ENCODE measurements around the gene CNPY4. TPM values are rescaled to one million over a fixed set of nuclear protein-coding genes. Genes with fewer than 3 reads are reported as not detected.

CNPY4 gene
- 10 to 100 TPM; 28.1 to 53.4 (median 38.3) TPM for polyA plus RNA-seq (ENCODE audit: insufficient read length in 10 of 10)
- long read RNA-seq, donor 1, transcript CNPY4-201 (6 exons, 1,502 nt): major isoform, 9 of 19 reads
- long read RNA-seq, donor 1, partial matches to known transcripts: 8 of 19 reads
- long read RNA-seq, donor 1, other reads (novel, unspliced or antisense): 0 of 19 reads
- long read RNA-seq, donor 2, transcript CNPY4-201 (6 exons, 1,502 nt): major isoform, 5 of 5 reads
- long read RNA-seq, donor 2, partial matches to known transcripts: 0 of 5 reads
- long read RNA-seq, donor 2, other reads (novel, unspliced or antisense): 0 of 5 reads
- long read RNA-seq, donor 3: 0 reads
- long read RNA-seq, donor 4, transcript CNPY4-201 (6 exons, 1,502 nt): major isoform, 9 of 23 reads
- long read RNA-seq, donor 4, partial matches to known transcripts: 12 of 23 reads
- long read RNA-seq, donor 4, other reads (novel, unspliced or antisense): 0 of 23 reads
- long read RNA-seq, donor 5, transcript CNPY4-201 (6 exons, 1,502 nt): major isoform, 18 of 19 reads
- long read RNA-seq, donor 5, partial matches to known transcripts: 0 of 19 reads
- long read RNA-seq, donor 5, other reads (novel, unspliced or antisense): 0 of 19 reads
- long read RNA-seq, donor 6, transcript CNPY4-201 (6 exons, 1,502 nt): major isoform, 9 of 14 reads
- long read RNA-seq, donor 6, partial matches to known transcripts: 0 of 14 reads
- long read RNA-seq, donor 6, other reads (novel, unspliced or antisense): 0 of 14 reads
- long read RNA-seq, donor 7, transcript CNPY4-201 (6 exons, 1,502 nt): major isoform, 8 of 11 reads
- long read RNA-seq, donor 7, partial matches to known transcripts: 0 of 11 reads
- long read RNA-seq, donor 7, other reads (novel, unspliced or antisense): 0 of 11 reads
- long read RNA-seq, donor 8, transcript CNPY4-204 (5 exons, 1,024 nt): minor isoform, 5 of 26 reads
- long read RNA-seq, donor 8, transcript CNPY4-201 (6 exons, 1,502 nt): major isoform, 9 of 26 reads
- long read RNA-seq, donor 8, partial matches to known transcripts: 12 of 26 reads
- long read RNA-seq, donor 8, other reads (novel, unspliced or antisense): 0 of 26 reads
- long read RNA-seq, donor 9: 0 reads

GRCh38 chr7:100119072-100119969, at the start of gene CNPY4, which contains the start of gene TAF6:
CNPY4 (plus strand) TSS chr7:100119634; CDS start chr7:100119745, 111 bp downstream.
TAF6 (minus strand) TSS chr7:100119358; CDS start chr7:100114209, 5,149 bp downstream.
- peak; percentile 96 to 99 (median 97) for DNase-seq

- DNase-seq: no peak
Observed at GRCh38 chr7:100069991-100070390, 49.4 kb upstream of the CNPY4 start.

- DNase-seq: no peak
Observed at GRCh38 chr7:100071018-100071723, 48.3 kb upstream of the CNPY4 start.

GRCh38 chr7:100072462-100072861, 47.0 kb upstream of the CNPY4 start:
- DNase-seq: no peak

GRCh38 chr7:100074841-100075240, 44.6 kb upstream of the CNPY4 start:
- no peak for DNase-seq

GRCh38 chr7:100075418-100075817, 44.0 kb upstream of the CNPY4 start:
- no peak for DNase-seq

GRCh38 chr7:100077205-100077604, 42.2 kb upstream of the CNPY4 start:
- DNase-seq: no peak

- DNase-seq: no peak
Observed at GRCh38 chr7:100079024-100079560, 40.3 kb upstream of the CNPY4 start.

GRCh38 chr7:100080907-100081534, 38.4 kb upstream of the CNPY4 start:
- no peak for DNase-seq

GRCh38 chr7:100081535-100082102, 37.8 kb upstream of the CNPY4 start, which contains the start of gene ZNF3:
ZNF3 (minus strand) TSS chr7:100081723; CDS start chr7:100077357, 4,366 bp downstream.
- DNase-seq: peak; percentile 99 to 100 (median 99)

- DNase-seq: no peak
Observed at GRCh38 chr7:100082978-100083377, 36.5 kb upstream of the CNPY4 start.

GRCh38 chr7:100085515-100085914, 33.9 kb upstream of the CNPY4 start:
- DNase-seq: no peak

GRCh38 chr7:100087055-100087750, 32.2 kb upstream of the CNPY4 start:
- DNase-seq: peak in 1 of 3 donors; percentile 94

- no peak for DNase-seq
Observed at GRCh38 chr7:100088095-100088620, 31.3 kb upstream of the CNPY4 start.

- DNase-seq: peak; percentile 78 to 94 (median 85)
Observed at GRCh38 chr7:100088621-100089457, 30.6 kb upstream of the CNPY4 start, which contains the start of gene COPS6. COPS6 (plus strand) TSS chr7:100088969; CDS start chr7:100088991, 22 bp downstream.

- no peak for DNase-seq
Observed at GRCh38 chr7:100089458-100090196, 29.8 kb upstream of the CNPY4 start.
